ENCODE data around the gene SLC5A6.

- TF ChIP-seq USF2 (IDR thresholded peaks at IDR 0.05; ENCODE audit: low read depth, low read length), result no peak
- no peak for TF ChIP-seq CTCF (conservative IDR thresholded peaks at IDR 0.05; ENCODE audit: low read depth, low read length)
- TF ChIP-seq FOS (IDR thresholded peaks at IDR 0.05; ENCODE audit: low read depth, low read length), result no peak
- TF ChIP-seq POLR2A (IDR thresholded peaks at IDR 0.05; ENCODE audit: low read depth, low read length), result no peak
- no peak for TF ChIP-seq MAZ (IDR thresholded peaks at IDR 0.05; ENCODE audit: borderline replicate concordance, low read depth, low read length)
- TF ChIP-seq CHD1 (IDR thresholded peaks at IDR 0.05; ENCODE audit: low read depth, low read length), result no peak
Observed at GRCh38 chr2:27150639-27151230, 61.3 kb downstream of the SLC5A6 start.

Measured in IMR-90 (cell line).